ENCODE measurements around the gene ARFGAP2.

ARFGAP2 gene

DNA sequence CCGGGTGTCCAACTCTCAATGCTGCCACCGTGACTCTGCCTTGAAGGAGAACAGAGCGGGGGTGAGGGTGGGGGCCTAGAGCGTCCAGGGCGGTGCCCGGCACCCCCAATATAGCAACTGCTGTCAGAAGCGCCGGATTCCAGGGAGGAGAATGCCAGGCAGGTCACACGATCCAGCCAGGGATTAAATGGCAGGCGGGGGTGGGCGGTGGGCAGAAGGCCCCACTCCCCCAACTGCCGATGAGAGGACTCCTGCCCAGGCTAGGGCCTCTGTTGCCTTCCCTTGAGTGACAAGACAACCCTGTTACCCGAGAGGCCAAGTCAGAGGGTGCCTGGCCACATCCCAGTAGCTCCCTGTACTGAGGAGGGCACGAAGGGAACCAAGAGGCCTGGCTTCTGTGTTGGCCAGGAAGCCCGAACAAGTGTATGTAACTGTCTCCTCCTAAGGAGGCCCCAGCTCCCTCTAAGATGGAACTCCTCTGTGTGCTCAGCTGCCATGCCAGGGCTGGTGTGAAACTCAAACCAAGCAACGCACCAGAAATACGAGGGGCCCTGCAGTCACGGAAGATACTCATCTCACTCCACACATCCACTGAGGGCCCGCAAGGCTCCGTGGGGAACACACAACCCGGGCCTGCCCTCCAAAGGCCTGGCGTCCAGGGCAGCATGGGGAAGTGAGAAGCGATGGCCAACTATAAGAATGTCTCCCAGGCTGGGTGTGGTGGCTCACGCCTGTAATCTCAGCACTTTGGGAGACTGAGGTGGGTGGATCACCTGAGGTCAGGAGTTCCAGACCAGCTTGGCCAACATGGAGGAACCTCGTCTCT, 6.6 kb upstream of the ARFGAP2 start (continued):
- TF ChIP-seq ZNF658 (tag by site-specific recombination; IDR thresholded peaks at IDR 0.05) (no peak), KLF9 (tag by site-specific recombination; IDR thresholded peaks at IDR 0.05; ENCODE audit: low read depth) (no peak), ZNF560 (tag by site-specific recombination; IDR thresholded peaks at IDR 0.05; ENCODE audit: borderline replicate concordance) (no peak), ZNF701 (tag by site-specific recombination; IDR thresholded peaks at IDR 0.05) (no peak)
- TF ChIP-seq, protein P1, sequence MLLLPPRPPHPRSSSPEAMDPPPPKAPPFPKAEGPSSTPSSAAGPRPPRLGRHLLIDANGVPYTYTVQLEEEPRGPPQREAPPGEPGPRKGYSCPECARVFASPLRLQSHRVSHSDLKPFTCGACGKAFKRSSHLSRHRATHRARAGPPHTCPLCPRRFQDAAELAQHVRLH (tag by site-specific recombination; IDR thresholded peaks at IDR 0.05), result no peak

DNA sequence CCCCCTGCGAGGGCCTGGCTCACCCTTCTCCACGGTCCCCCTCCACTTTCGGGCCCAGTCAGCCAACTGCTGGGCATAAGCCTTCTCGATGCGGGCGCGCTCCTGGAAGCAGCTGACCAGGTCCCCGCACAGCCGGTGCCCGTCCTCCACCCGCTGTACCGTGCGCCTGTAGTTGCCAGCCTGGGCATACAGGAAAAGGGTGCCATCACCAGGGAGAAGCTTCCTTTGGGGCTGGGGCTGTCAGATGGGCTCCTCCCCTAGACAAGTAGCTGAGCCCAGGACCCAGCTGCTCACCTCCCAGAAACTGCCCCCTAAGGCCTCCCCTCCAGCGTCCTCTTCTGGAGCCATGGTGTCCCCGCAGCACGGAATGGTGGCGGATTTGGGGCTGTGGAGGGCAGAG, 5.7 kb upstream of the ARFGAP2 start:
- CTCF ChIA-PET, result interaction anchor here (1.0 kb wide), 2 partner anchors 29 to 172 kb away, joined by 3 to 4 read pairs; no protein-coding TSS in a partner anchor
- no peak for TF ChIP-seq ZNF221 (tag by site-specific recombination; IDR thresholded peaks at IDR 0.05; ENCODE audit: borderline replicate concordance)
- TF ChIP-seq ZNF660 (tag by site-specific recombination; IDR thresholded peaks at IDR 0.05), result no peak
- no peak for TF ChIP-seq ZNF555 (tag by site-specific recombination; conservative IDR thresholded peaks at IDR 0.05)
- no peak for TF ChIP-seq ZNF785 (tag by site-specific recombination; IDR thresholded peaks at IDR 0.05)
- no peak for TF ChIP-seq OSR2 (tag by site-specific recombination; IDR thresholded peaks at IDR 0.05)
- TF ChIP-seq, protein P1 (tag by site-specific recombination; IDR thresholded peaks at IDR 0.05), result no peak
- TF ChIP-seq, protein P2, sequence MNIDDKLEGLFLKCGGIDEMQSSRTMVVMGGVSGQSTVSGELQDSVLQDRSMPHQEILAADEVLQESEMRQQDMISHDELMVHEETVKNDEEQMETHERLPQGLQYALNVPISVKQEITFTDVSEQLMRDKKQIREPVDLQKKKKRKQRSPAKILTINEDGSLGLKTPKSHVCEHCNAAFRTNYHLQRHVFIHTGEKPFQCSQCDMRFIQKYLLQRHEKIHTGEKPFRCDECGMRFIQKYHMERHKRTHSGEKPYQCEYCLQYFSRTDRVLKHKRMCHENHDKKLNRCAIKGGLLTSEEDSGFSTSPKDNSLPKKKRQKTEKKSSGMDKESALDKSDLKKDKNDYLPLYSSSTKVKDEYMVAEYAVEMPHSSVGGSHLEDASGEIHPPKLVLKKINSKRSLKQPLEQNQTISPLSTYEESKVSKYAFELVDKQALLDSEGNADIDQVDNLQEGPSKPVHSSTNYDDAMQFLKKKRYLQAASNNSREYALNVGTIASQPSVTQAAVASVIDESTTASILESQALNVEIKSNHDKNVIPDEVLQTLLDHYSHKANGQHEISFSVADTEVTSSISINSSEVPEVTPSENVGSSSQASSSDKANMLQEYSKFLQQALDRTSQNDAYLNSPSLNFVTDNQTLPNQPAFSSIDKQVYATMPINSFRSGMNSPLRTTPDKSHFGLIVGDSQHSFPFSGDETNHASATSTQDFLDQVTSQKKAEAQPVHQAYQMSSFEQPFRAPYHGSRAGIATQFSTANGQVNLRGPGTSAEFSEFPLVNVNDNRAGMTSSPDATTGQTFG (tag by site-specific recombination; IDR thresholded peaks at IDR 0.05; ENCODE audit: borderline replicate concordance), result no peak
- TF ChIP-seq, protein P3, sequence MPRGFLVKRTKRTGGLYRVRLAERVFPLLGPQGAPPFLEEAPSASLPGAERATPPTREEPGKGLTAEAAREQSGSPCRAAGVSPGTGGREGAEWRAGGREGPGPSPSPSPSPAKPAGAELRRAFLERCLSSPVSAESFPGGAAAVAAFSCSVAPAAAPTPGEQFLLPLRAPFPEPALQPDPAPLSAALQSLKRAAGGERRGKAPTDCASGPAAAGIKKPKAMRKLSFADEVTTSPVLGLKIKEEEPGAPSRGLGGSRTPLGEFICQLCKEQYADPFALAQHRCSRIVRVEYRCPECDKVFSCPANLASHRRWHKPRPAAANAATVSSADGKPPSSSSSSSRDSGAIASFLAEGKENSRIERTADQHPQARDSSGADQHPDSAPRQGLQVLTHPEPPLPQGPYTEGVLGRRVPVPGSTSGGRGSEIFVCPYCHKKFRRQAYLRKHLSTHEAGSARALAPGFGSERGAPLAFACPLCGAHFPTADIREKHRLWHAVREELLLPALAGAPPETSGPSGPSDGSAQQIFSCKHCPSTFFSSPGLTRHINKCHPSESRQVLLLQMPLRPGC (tag by site-specific recombination; IDR thresholded peaks at IDR 0.05), result no peak
- TF ChIP-seq ZNF138 (tag by site-specific recombination; IDR thresholded peaks at IDR 0.05; ENCODE audit: borderline replicate concordance), result no peak
- POLR2A ChIA-PET, result interaction anchor here (1.0 to 2.0 kb wide), 2 partner anchors 33 to 54 kb away, joined by 3 to 10 read pairs; partner anchors contain the start of gene DDB2

DNA sequence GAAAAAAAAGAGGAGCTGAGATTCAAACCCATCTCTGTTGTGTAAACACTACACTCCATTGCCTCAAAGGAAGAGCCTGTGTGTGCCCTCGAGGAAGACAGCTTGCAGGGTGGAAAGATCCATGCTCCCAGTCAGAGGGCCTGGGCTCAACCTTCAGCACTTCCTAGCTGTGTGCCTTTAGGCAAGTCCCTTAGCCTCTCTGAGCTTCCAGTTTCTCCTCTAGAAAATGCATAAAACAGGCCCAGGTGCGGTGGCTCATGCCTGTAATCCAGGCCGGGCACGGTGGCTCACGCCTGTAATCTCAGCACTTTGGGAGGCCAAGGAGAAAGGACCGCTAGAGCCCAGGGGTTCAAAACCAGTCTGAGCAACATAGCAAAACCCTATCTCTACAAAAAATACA, 4.6 kb upstream of the ARFGAP2 start:
- ChIA-PET CTCF (interaction anchor here (0.5 to 1.4 kb wide), 6 partner anchors 28 to 279 kb away, joined by 3 to 4 read pairs (median 4); no protein-coding TSS in a partner anchor), POLR2A (interaction anchor here (0.7 to 2.0 kb wide), 2 partner anchors 34 to 55 kb away, joined by 5 to 10 read pairs; partner anchors contain the start of gene DDB2)
- Histone ChIP-seq H3K4me1 (ENCODE audit: control insufficient read depth, insufficient read depth, low read length) (no peaks in the 10 kb centered on the region), H3K9me3 (ENCODE audit: control insufficient read depth, insufficient read depth, low read depth, low read length) (no peaks in the 10 kb centered on the region), H3K27ac (ENCODE audit: extremely low read depth, low read depth, low read length) (no peak overlapping the region), H3K36me3 (ENCODE audit: control insufficient read depth in 2 of 2, insufficient read depth in 1 of 2, low read length in 2 of 2) (peaks cover 0 to 46% of the 10 kb centered on the region in 2 experiments; a peak in 2 of 3 replicates), H3K4me3 (ENCODE audit: low read depth, low read length) (no peak overlapping the region)
- TF ChIP-seq ZNF776 (tag by site-specific recombination; IDR thresholded peaks at IDR 0.05; ENCODE audit: borderline replicate concordance) (no peak), ZNF626 (tag by site-specific recombination; IDR thresholded peaks at IDR 0.05) (no peak), KLF10 (tag by site-specific recombination; IDR thresholded peaks at IDR 0.05) (no peak), ZNF48 (tag by site-specific recombination; IDR thresholded peaks at IDR 0.05) (no peak)
- TF ChIP-seq, protein P4, sequence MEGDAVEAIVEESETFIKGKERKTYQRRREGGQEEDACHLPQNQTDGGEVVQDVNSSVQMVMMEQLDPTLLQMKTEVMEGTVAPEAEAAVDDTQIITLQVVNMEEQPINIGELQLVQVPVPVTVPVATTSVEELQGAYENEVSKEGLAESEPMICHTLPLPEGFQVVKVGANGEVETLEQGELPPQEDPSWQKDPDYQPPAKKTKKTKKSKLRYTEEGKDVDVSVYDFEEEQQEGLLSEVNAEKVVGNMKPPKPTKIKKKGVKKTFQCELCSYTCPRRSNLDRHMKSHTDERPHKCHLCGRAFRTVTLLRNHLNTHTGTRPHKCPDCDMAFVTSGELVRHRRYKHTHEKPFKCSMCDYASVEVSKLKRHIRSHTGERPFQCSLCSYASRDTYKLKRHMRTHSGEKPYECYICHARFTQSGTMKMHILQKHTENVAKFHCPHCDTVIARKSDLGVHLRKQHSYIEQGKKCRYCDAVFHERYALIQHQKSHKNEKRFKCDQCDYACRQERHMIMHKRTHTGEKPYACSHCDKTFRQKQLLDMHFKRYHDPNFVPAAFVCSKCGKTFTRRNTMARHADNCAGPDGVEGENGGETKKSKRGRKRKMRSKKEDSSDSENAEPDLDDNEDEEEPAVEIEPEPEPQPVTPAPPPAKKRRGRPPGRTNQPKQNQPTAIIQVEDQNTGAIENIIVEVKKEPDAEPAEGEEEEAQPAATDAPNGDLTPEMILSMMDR (tag by site-specific recombination; IDR thresholded peaks at IDR 0.05), result no peak
- TF ChIP-seq, protein P5, sequence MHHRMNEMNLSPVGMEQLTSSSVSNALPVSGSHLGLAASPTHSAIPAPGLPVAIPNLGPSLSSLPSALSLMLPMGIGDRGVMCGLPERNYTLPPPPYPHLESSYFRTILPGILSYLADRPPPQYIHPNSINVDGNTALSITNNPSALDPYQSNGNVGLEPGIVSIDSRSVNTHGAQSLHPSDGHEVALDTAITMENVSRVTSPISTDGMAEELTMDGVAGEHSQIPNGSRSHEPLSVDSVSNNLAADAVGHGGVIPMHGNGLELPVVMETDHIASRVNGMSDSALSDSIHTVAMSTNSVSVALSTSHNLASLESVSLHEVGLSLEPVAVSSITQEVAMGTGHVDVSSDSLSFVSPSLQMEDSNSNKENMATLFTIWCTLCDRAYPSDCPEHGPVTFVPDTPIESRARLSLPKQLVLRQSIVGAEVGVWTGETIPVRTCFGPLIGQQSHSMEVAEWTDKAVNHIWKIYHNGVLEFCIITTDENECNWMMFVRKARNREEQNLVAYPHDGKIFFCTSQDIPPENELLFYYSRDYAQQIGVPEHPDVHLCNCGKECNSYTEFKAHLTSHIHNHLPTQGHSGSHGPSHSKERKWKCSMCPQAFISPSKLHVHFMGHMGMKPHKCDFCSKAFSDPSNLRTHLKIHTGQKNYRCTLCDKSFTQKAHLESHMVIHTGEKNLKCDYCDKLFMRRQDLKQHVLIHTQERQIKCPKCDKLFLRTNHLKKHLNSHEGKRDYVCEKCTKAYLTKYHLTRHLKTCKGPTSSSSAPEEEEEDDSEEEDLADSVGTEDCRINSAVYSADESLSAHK (tag by site-specific recombination; IDR thresholded peaks at IDR 0.05), result no peak

More for the DNA sequence above, 5.7 kb upstream of the ARFGAP2 start:
- Histone ChIP-seq H3K9me3 (ENCODE audit: control insufficient read depth, insufficient read depth, low read depth, low read length) (no peaks in the 10 kb centered on the region), H3K4me1 (ENCODE audit: control insufficient read depth, insufficient read depth, low read length) (peaks cover 2% of the 10 kb centered on the region; the same call in 1 of the 2 replicates), H3K36me3 (ENCODE audit: control insufficient read depth in 2 of 2, insufficient read depth in 1 of 2, low read length in 2 of 2) (peaks cover 0 to 46% of the 10 kb centered on the region in 2 experiments; a peak in 2 of 3 replicates), H3K27ac (ENCODE audit: extremely low read depth, low read depth, low read length) (no peak overlapping the region), H3K4me3 (ENCODE audit: low read depth, low read length) (no peak overlapping the region)

Data from HEK293 (cell line).